Measurements from ENCODE around the gene FBLN1. TPM values are rescaled to one million over a fixed set of nuclear protein-coding genes. Genes with fewer than 3 reads are reported as not detected.

FBLN1 gene
- total and polyA plus RNA-seq, 2 donors (not counting 3 experiments of a cell fraction or from before 2014, with no cell fraction given): 1.2 to 4.0 TPM

GRCh38 chr22:45482169-45482568, 20.5 kb upstream of the FBLN1 start:
- TF ChIP-seq CTCF (IDR thresholded peaks at IDR 0.05; ENCODE audit: extremely low read depth in 1 of 2, insufficient read depth in 1 of 2, low read depth in 1 of 2, low read length in 2 of 2) (no peak), GATA2 (IDR thresholded peaks at IDR 0.05; ENCODE audit: insufficient read depth, insufficient read length, low read depth, low read length) (no peak), MAX (IDR thresholded peaks at IDR 0.05; ENCODE audit: insufficient read depth, insufficient read length) (no peak), POLR2AphosphoS5 (IDR thresholded peaks at IDR 0.05; ENCODE audit: insufficient read depth, low read depth, low read length) (no peak), EZH2 (IDR thresholded peaks at IDR 0.05; ENCODE audit: borderline replicate concordance, low read depth, low read length, severe bottlenecking) (no peak), MYC (IDR thresholded peaks at IDR 0.05; ENCODE audit: low read depth, low read length) (no peak), JUN (IDR thresholded peaks at IDR 0.05; ENCODE audit: borderline replicate concordance, insufficient read depth, insufficient read length, low read depth) (no peak), FOS (IDR thresholded peaks at IDR 0.05; ENCODE audit: borderline replicate concordance, insufficient read depth, low read length) (no peak), POLR2A (IDR thresholded peaks at IDR 0.05; ENCODE audit: low read depth, low read length) (no peak)
- DNase-seq (ENCODE audit: low read depth, low spot score): no peak
- no peaks in the 10 kb centered on the region for H3K4me1 ChIP-seq (ENCODE audit: control insufficient read depth, extremely low read depth, insufficient read depth, low read length)
- intact Hi-C loops (cut with micrococcal nuclease) (no loop called here), dilution Hi-C loops (cut with MboI; ENCODE audit: extremely low pct_ligation_motif_present, low sequenced_read_pairs) (no loop called here)
- BruUV-seq (replicated peaks): no TSS peak
- H3K36me3 ChIP-seq (ENCODE audit: control insufficient read depth in 2 of 2, extremely low read depth in 1 of 2, insufficient read depth in 2 of 2, low read length in 2 of 2): no peaks in the 10 kb centered on the region
- no peak overlapping the region for H2AFZ ChIP-seq (ENCODE audit: low read depth, low read length)
- H3K27ac ChIP-seq (ENCODE audit: insufficient read depth, low read depth, low read length): no peak overlapping the region
- no peak overlapping the region for H3K9ac ChIP-seq (replicated peaks; ENCODE audit: extremely low read depth, insufficient read depth, low read length)
- ChIA-PET CTCF (no interaction called here), POLR2A (no interaction called here)
- no peak overlapping the region for H3K4me2 ChIP-seq (ENCODE audit: insufficient read depth, low read length)
- H4K20me1 ChIP-seq (replicated peaks; ENCODE audit: control insufficient read depth, extremely low read depth, insufficient read depth, low read length): no peaks in the 10 kb centered on the region
- peaks cover 0 to 4% of the 10 kb centered on the region in 2 experiments for H3K27me3 ChIP-seq (ENCODE audit: control insufficient read depth in 2 of 2, insufficient read depth in 2 of 2, low read length in 2 of 2)
- no peak overlapping the region for H3K4me3 ChIP-seq (replicated peaks in 1 of 3; ENCODE audit: insufficient read depth in 1 of 3, low read depth in 1 of 3, low read length in 3 of 3)
- no peak for FAIRE-seq
- H3K79me2 ChIP-seq (ENCODE audit: control insufficient read depth, insufficient read depth, low read length): no peaks in the 10 kb centered on the region
- H3K9me3 ChIP-seq (replicated peaks; ENCODE audit: control insufficient read depth, insufficient read depth, low read length): no peaks in the 10 kb centered on the region
- no peaks in the 10 kb centered on the region for H3K9me1 ChIP-seq (replicated peaks; ENCODE audit: control insufficient read depth, extremely low read depth, insufficient read depth, low read length)

Data from endothelial cell of umbilical vein (primary cell).